ENCODE results near the gene DGKI. TPM values are rescaled to one million over a fixed set of nuclear protein-coding genes. Genes with fewer than 3 reads are reported as not detected.

DGKI gene
- total RNA-seq, 2 experiments from 2014 or later, result 0.46 TPM; not detected in 1

DNA sequence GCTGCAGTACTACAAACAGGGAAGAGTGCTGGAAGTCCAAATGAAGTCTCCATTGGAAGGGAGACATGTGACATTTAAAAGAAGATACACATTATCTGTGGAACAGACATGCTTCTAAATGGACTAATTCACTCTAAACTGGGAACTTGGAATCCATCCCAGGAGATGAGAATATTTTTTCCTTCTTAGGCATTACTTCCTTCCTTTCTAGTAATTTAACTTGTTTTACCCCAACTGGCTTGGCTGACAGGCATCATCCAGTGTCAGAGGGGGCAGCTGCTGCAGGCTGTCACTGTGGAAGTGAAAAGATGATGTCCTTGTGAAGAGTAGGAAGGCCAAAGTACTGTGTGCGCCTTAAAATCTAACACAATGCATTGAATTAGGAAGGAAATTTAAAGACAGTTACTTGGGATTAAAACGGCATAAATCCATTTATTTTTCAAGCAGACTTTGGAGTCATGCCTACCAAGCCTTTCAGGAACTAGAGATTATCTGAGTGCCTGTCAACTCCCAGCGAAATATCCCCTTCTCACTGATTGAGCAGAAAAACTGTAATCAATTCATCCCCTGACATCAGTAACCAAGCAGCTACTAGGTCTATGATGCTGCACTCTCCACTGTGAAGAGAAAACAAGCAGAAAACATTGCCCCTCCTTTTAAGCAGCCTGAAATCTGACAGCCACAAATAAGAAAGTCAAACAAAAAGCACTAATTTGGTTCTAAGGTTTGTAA lies 161.2 kb downstream of the DGKI start:
- TF ChIP-seq, protein P1, sequence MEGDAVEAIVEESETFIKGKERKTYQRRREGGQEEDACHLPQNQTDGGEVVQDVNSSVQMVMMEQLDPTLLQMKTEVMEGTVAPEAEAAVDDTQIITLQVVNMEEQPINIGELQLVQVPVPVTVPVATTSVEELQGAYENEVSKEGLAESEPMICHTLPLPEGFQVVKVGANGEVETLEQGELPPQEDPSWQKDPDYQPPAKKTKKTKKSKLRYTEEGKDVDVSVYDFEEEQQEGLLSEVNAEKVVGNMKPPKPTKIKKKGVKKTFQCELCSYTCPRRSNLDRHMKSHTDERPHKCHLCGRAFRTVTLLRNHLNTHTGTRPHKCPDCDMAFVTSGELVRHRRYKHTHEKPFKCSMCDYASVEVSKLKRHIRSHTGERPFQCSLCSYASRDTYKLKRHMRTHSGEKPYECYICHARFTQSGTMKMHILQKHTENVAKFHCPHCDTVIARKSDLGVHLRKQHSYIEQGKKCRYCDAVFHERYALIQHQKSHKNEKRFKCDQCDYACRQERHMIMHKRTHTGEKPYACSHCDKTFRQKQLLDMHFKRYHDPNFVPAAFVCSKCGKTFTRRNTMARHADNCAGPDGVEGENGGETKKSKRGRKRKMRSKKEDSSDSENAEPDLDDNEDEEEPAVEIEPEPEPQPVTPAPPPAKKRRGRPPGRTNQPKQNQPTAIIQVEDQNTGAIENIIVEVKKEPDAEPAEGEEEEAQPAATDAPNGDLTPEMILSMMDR (conservative IDR thresholded peaks at IDR 0.05; ENCODE audit: low read length), result no peak
- TF ChIP-seq EZH2phosphoT487 (IDR thresholded peaks at IDR 0.05; ENCODE audit: borderline replicate concordance, low read depth, low read length), result no peak
- no peak overlapping the region for H3K27ac ChIP-seq (ENCODE audit: low read depth, low read length, poor library complexity, severe bottlenecking)
- no peak overlapping the region for H3K4me2 ChIP-seq (ENCODE audit: low read length)
- DNase-seq (ENCODE audit: low spot score), result no peak
- POLR2A ChIA-PET, result no interaction called here
- no peak overlapping the region for H2AFZ ChIP-seq (ENCODE audit: low read length)
- no TSS peak for BruUV-seq (replicated peaks)
- CTCF ChIA-PET (ENCODE audit: unreplicated experiment), result no interaction called here
- no peaks in the 10 kb centered on the region for H3K4me1 ChIP-seq (ENCODE audit: insufficient read depth, low read length, poor library complexity, severe bottlenecking)
- intact Hi-C loops (cut with micrococcal nuclease; ENCODE audit: unreplicated experiment), result no loop called here
- no peaks in the 10 kb centered on the region for H4K20me1 ChIP-seq (ENCODE audit: insufficient read depth, low read length)
- H3K9me2 ChIP-seq (ENCODE audit: insufficient read depth, low read length), result no peaks in the 10 kb centered on the region
- no peak overlapping the region for H3K4me3 ChIP-seq (ENCODE audit: low read depth, low read length, poor library complexity, severe bottlenecking)
- no peaks in the 10 kb centered on the region for H3K9me3 ChIP-seq (ENCODE audit: low read length)
- H3K79me2 ChIP-seq (ENCODE audit: insufficient read depth, low read depth, low read length), result no peaks in the 10 kb centered on the region
- no peaks in the 10 kb centered on the region for H3K36me3 ChIP-seq (ENCODE audit: insufficient read depth, low read length)

DNA sequence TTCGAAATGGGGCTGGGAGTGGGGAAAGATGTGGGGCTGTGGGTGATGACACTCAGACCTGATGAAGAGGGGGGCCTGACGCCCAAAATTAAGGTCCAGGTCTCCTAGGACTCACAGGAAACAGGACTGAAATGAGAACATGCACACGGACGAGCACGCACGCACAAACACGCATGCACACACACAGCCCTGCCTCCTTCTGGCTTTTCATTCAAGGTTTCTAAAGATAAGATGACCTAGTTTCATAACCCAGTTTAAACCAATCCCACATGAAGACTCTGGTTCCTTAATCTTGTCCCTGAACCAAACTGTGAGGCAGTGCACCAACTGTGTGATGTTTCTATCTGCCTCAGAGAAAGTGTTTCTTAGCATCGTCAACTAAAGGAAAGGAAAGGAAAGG lies 162.0 kb downstream of the DGKI start:
- Histone ChIP-seq H3K27ac (ENCODE audit: low read depth, low read length, poor library complexity, severe bottlenecking) (no peak overlapping the region), H3K4me2 (ENCODE audit: low read length) (no peak overlapping the region), H3K79me2 (ENCODE audit: insufficient read depth, low read depth, low read length) (no peaks in the 10 kb centered on the region), H3K36me3 (ENCODE audit: insufficient read depth, low read length) (no peaks in the 10 kb centered on the region), H3K4me3 (ENCODE audit: low read depth, low read length, poor library complexity, severe bottlenecking) (no peak overlapping the region), H4K20me1 (ENCODE audit: insufficient read depth, low read length) (no peaks in the 10 kb centered on the region), H2AFZ (ENCODE audit: low read length) (no peak overlapping the region), H3K4me1 (ENCODE audit: insufficient read depth, low read length, poor library complexity, severe bottlenecking) (no peaks in the 10 kb centered on the region), H3K9me2 (ENCODE audit: insufficient read depth, low read length) (no peaks in the 10 kb centered on the region), H3K9me3 (ENCODE audit: low read length) (no peaks in the 10 kb centered on the region)
- BruUV-seq (replicated peaks), result no TSS peak
- no peak for DNase-seq (ENCODE audit: low spot score)
- ChIA-PET POLR2A (no interaction called here), CTCF (ENCODE audit: unreplicated experiment) (no interaction called here)
- intact Hi-C loops (cut with micrococcal nuclease; ENCODE audit: unreplicated experiment), result no loop called here
- TF ChIP-seq EZH2phosphoT487 (IDR thresholded peaks at IDR 0.05; ENCODE audit: borderline replicate concordance, low read depth, low read length), result no peak
- TF ChIP-seq, protein P1 (conservative IDR thresholded peaks at IDR 0.05; ENCODE audit: low read length), result no peak

DNA sequence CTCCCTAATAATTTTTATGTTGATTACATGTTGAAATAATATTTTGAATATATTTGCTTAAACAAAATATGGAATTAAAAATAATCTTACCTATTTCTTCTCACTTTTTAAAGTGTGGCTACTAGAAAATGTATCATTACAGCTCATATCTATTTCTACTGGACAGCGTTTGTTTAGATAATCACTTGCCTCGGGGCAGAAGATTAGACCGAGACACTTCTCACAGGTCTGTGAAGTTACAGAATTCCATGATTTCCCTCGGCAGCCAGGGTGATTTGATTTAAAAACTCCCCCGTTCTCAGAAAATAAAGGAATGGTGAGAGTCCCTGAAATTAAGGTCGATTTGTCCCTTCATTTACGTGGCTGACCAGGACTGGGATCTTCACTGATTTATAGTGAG lies 162.5 kb downstream of the DGKI start:
- Histone ChIP-seq H3K4me2 (ENCODE audit: low read length) (no peak overlapping the region), H3K4me3 (ENCODE audit: low read depth, low read length, poor library complexity, severe bottlenecking) (no peak overlapping the region), H3K9me3 (ENCODE audit: low read length) (no peaks in the 10 kb centered on the region), H3K4me1 (ENCODE audit: insufficient read depth, low read length, poor library complexity, severe bottlenecking) (no peaks in the 10 kb centered on the region), H3K27ac (ENCODE audit: low read depth, low read length, poor library complexity, severe bottlenecking) (no peak overlapping the region), H2AFZ (ENCODE audit: low read length) (no peak overlapping the region), H3K79me2 (ENCODE audit: insufficient read depth, low read depth, low read length) (no peaks in the 10 kb centered on the region), H3K9me2 (ENCODE audit: insufficient read depth, low read length) (no peaks in the 10 kb centered on the region), H4K20me1 (ENCODE audit: insufficient read depth, low read length) (no peaks in the 10 kb centered on the region), H3K36me3 (ENCODE audit: insufficient read depth, low read length) (no peaks in the 10 kb centered on the region)
- ChIA-PET POLR2A (no interaction called here), CTCF (ENCODE audit: unreplicated experiment) (no interaction called here)
- TF ChIP-seq EZH2phosphoT487 (IDR thresholded peaks at IDR 0.05; ENCODE audit: borderline replicate concordance, low read depth, low read length), result no peak
- TF ChIP-seq, protein P1 (conservative IDR thresholded peaks at IDR 0.05; ENCODE audit: low read length), result no peak
- no peak for DNase-seq (ENCODE audit: low spot score)
- no TSS peak for BruUV-seq (replicated peaks)
- intact Hi-C loops (cut with micrococcal nuclease; ENCODE audit: unreplicated experiment), result no loop called here
